ENCODE results near the gene PGLYRP4.

DNA sequence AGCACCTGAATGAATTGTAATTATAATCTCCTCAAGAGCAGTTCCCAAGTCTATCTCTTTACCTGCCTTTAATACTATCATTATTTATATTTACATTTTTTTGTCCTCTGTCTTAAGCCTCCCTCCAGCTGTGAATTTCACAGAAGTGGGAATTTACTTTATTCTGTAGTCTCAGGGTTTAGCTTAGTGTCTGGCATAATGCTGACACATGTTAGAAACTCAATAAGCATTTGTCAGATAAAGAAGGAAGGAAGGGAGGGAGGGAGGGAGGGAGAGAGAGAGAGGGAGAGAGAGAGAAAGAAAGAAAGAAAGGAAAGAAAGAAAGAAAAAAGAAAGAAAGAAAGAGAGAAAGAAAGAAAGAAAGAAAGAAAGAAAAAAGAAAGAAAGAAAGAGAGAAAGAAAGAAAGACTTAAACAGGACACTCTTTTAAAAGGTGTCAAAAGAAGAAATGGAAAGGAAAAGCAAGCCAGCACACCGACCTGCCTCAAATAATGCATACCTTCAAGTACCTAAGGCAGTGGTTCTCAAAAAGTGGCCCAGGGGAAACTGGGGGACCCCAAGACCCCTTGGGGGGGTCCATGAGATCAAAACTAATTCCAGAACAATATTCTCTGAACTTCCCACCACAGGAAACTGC, 1.8 kb upstream of the PGLYRP4 start:
- TF ChIP-seq, protein P1, sequence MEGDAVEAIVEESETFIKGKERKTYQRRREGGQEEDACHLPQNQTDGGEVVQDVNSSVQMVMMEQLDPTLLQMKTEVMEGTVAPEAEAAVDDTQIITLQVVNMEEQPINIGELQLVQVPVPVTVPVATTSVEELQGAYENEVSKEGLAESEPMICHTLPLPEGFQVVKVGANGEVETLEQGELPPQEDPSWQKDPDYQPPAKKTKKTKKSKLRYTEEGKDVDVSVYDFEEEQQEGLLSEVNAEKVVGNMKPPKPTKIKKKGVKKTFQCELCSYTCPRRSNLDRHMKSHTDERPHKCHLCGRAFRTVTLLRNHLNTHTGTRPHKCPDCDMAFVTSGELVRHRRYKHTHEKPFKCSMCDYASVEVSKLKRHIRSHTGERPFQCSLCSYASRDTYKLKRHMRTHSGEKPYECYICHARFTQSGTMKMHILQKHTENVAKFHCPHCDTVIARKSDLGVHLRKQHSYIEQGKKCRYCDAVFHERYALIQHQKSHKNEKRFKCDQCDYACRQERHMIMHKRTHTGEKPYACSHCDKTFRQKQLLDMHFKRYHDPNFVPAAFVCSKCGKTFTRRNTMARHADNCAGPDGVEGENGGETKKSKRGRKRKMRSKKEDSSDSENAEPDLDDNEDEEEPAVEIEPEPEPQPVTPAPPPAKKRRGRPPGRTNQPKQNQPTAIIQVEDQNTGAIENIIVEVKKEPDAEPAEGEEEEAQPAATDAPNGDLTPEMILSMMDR (IDR thresholded peaks at IDR 0.05): no peak
- TF ChIP-seq ZFX (IDR thresholded peaks at IDR 0.05; ENCODE audit: borderline replicate concordance): no peak

All from 22Rv1 (cell line).